ENCODE data around the gene TMEM273. TPM values are rescaled to one million over a fixed set of nuclear protein-coding genes. Genes with fewer than 3 reads are reported as not detected.
A peak's percentile ranks its signal among the peaks of the same experiment; 100 is the strongest.

The TMEM273 gene
- total RNA-seq, result 10 to 100 TPM in 2 of 4 donors, 1 to 10 TPM in 1, under 1 TPM in 1; 0.76 to 20.6 (median 7.1) TPM

GRCh38 chr10:49187950-49188761 lies at the start of gene TMEM273:
TMEM273 (minus strand) TSS chr10:49188391; CDS start chr10:49188336, 55 bp downstream.
- Histone ChIP-seq H3K4me1 (peaks cover 0 to 50% (median 21%) of the 10 kb centered on the region in 3 donors), H3K4me3 (peak within 1 kb of the TSS; percentile 3 to 61 (median 34)), H3K9me3 (no peaks in the 10 kb centered on the region), H3K27ac (peak within 1 kb of the TSS; percentile 52 to 86 (median 75)), H3K27me3 (no peaks in the 10 kb centered on the region), H3K36me3 (no peaks in the 10 kb centered on the region)
- WGBS, 2 donors, result 33 to 75% methylated on average over 1 to 4 of the region's 9 CpGs
- peak; percentile 32 for DNase-seq
- intact Hi-C loops (cut with DNase I), result no loop called here
- TF ChIP-seq POLR2A (IDR thresholded peaks at IDR 0.05), result peak in 2 of 4 donors; percentile 52 to 67
- no peak for TF ChIP-seq CTCF (IDR thresholded peaks at IDR 0.05)

GRCh38 chr10:49237985-49238384 lies 49.8 kb upstream of the TMEM273 start:
- H3K36me3 ChIP-seq, result no peaks in the 10 kb centered on the region
- H3K27me3 ChIP-seq, result peaks cover 0 to 4% (median 0%) of the 10 kb centered on the region in 4 donors
- no peaks in the 10 kb centered on the region for H3K4me1 ChIP-seq
- DNase-seq, result no peak
- intact Hi-C loops (cut with DNase I), result no loop called here
- no peak overlapping the region for H3K27ac ChIP-seq
- no peak for TF ChIP-seq CTCF (IDR thresholded peaks at IDR 0.05)
- H3K9me3 ChIP-seq, result no peaks in the 10 kb centered on the region
- WGBS, 2 donors, result 71 to 75% methylated on average over 1 of the region's 1 CpG
- no peak overlapping the region for H3K4me3 ChIP-seq

GRCh38 chr10:49235392-49235791 lies 47.2 kb upstream of the TMEM273 start:
- no peaks in the 10 kb centered on the region for H3K9me3 ChIP-seq
- no peak overlapping the region for H3K27ac ChIP-seq
- H3K36me3 ChIP-seq, result no peaks in the 10 kb centered on the region
- TF ChIP-seq POLR2A (IDR thresholded peaks at IDR 0.05) (no peak), CTCF (IDR thresholded peaks at IDR 0.05) (no peak)
- H3K4me1 ChIP-seq, result no peaks in the 10 kb centered on the region
- intact Hi-C loops (cut with DNase I), result no loop called here
- no peak overlapping the region for H3K4me3 ChIP-seq
- no peak for DNase-seq
- no peaks in the 10 kb centered on the region for H3K27me3 ChIP-seq

GRCh38 chr10:49231086-49231820 lies 43.1 kb upstream of the TMEM273 start:
- Histone ChIP-seq H3K4me1 (no peaks in the 10 kb centered on the region), H3K27me3 (no peaks in the 10 kb centered on the region), H3K36me3 (no peaks in the 10 kb centered on the region), H3K9me3 (no peaks in the 10 kb centered on the region), H3K4me3 (no peak overlapping the region), H3K27ac (no peak overlapping the region)
- no peak for TF ChIP-seq CTCF (IDR thresholded peaks at IDR 0.05)
- no peak for TF ChIP-seq POLR2A (IDR thresholded peaks at IDR 0.05)
- intact Hi-C loops (cut with DNase I), result no loop called here
- 42 to 69% methylated on average over 5 of the region's 5 CpGs for WGBS, 2 donors
- no peak for DNase-seq

- H3K36me3 ChIP-seq, result no peaks in the 10 kb centered on the region
- intact Hi-C loops (cut with DNase I), result no loop called here
- no peak overlapping the region for H3K4me3 ChIP-seq
- no peak for DNase-seq
- H3K9me3 ChIP-seq, result no peaks in the 10 kb centered on the region
- H3K27ac ChIP-seq, result no peak overlapping the region
- 53 to 72% methylated on average over 7 of the region's 7 CpGs for WGBS, 2 donors
- H3K27me3 ChIP-seq, result no peaks in the 10 kb centered on the region
- TF ChIP-seq CTCF (IDR thresholded peaks at IDR 0.05) (no peak), POLR2A (IDR thresholded peaks at IDR 0.05) (no peak)
- H3K4me1 ChIP-seq, result no peaks in the 10 kb centered on the region
Measured at GRCh38 chr10:49230004-49230403, 41.8 kb upstream of the TMEM273 start.

All from esophagus squamous epithelium (tissue), 5 donors.